Spleen (tissue), 7 donors: ENCODE results near the gene GPR183.

Experiments
- CTCF ChIP-seq, 11 experiments: fragments of 200-600 bp in 7 of 11; fragments of 450-650 bp in 4 of 11; sonication (generic) in 4 of 11; IDR thresholded peaks in 8 of 11; conservative IDR thresholded peaks in 3 of 11; 1 replicate in 7 of 11; 2 replicates in 4 of 11; pipeline versions ENCODE4 v1.4.0 to v1.8.0; 2016 to 2021; ENCODE audit warnings: antibody characterized with exemption in 11 of 11, inconsistent platforms in 4 of 11, mild to moderate bottlenecking in 1 of 11
- POLR2A ChIP-seq, 3 donors: fragments of 450-650 bp; IDR thresholded peaks; one replicate each; pipeline ENCODE4 v1.5.1; 2017; ENCODE audit warnings: antibody characterized with exemption in 3 of 3, mild to moderate bottlenecking in 1 of 3
- donor health status: DM: no; HTN: no; CAD: no; lungs with moderate emphysema.
- donor health status: DM: no; HTN: no; CAD: no.
- donor health status: DM: no; HTN: no; CAD: no.

GRCh38 chr13:99301913-99302636 lies 5.1 kb downstream of the GPR183 start:
- no peak for TF ChIP-seq CTCF (IDR thresholded peaks at IDR 0.05 in 8 of 11, conservative IDR thresholded peaks at IDR 0.05 in 3 of 11)
- no peak for TF ChIP-seq POLR2A (IDR thresholded peaks at IDR 0.05)
